Spleen (tissue), 7 donors: ENCODE measurements around the gene TERC.

ENCODE experiments used
- POLR2A ChIP-seq, 3 donors: fragments of 450-650 bp; IDR thresholded peaks; one replicate each; pipeline ENCODE4 v1.5.1; 2017; ENCODE audit warnings: antibody characterized with exemption in 3 of 3, mild to moderate bottlenecking in 1 of 3
- TF ChIP-seq, protein P1 (sequence below), 11 experiments: fragments of 200-600 bp in 7 of 11; fragments of 450-650 bp in 4 of 11; sonication (generic) in 4 of 11; IDR thresholded peaks in 8 of 11; conservative IDR thresholded peaks in 3 of 11; 1 replicate in 7 of 11; 2 replicates in 4 of 11; pipeline versions ENCODE4 v1.4.0 to v1.8.0; 2016 to 2021; ENCODE audit warnings: antibody characterized with exemption in 11 of 11, inconsistent platforms in 4 of 11, mild to moderate bottlenecking in 1 of 11
- donor health status: DM: no; HTN: no; CAD: no; lungs with moderate emphysema.
- donor health status: DM: no; HTN: no; CAD: no.
- donor health status: DM: no; HTN: no; CAD: no.

DNA sequence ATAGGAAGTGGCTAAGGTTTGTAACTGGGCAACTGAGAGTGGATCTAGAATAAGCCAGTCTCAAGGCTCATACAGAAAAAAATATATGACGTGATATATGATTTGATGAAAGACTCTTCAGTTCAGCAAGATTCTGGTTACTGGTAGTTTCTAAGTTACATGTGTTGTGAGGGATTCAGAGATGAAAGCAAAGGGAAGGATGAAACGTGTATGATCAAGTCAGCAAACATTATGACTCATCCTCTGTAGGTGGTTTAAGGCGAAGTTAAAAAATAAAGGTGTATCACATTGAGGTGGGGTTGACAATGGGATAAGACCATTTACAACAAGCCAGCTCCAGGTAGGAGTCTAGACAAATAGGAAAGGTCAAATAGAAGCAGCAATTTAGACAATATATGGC lies 16.2 kb downstream of the TERC start:
- TF ChIP-seq, protein P1, sequence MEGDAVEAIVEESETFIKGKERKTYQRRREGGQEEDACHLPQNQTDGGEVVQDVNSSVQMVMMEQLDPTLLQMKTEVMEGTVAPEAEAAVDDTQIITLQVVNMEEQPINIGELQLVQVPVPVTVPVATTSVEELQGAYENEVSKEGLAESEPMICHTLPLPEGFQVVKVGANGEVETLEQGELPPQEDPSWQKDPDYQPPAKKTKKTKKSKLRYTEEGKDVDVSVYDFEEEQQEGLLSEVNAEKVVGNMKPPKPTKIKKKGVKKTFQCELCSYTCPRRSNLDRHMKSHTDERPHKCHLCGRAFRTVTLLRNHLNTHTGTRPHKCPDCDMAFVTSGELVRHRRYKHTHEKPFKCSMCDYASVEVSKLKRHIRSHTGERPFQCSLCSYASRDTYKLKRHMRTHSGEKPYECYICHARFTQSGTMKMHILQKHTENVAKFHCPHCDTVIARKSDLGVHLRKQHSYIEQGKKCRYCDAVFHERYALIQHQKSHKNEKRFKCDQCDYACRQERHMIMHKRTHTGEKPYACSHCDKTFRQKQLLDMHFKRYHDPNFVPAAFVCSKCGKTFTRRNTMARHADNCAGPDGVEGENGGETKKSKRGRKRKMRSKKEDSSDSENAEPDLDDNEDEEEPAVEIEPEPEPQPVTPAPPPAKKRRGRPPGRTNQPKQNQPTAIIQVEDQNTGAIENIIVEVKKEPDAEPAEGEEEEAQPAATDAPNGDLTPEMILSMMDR (IDR thresholded peaks at IDR 0.05 in 8 of 11, conservative IDR thresholded peaks at IDR 0.05 in 3 of 11): no peak
- no peak for TF ChIP-seq POLR2A (IDR thresholded peaks at IDR 0.05)
